AG04449 (cell line): ENCODE data around the gene TMED10.

Experiments
- CTCF ChIA-PET: fragments of 350-600 bp; formaldehyde crosslinking; extraction: SDS; loops from one replicate; lab custom pipeline; 2021; ENCODE audit warnings: antibody characterized with exemption; lab: Yijun Ruan, JAX
- POLR2A ChIA-PET: fragments of 400-600, 350-600 bp; formaldehyde crosslinking; extraction: SDS; loops from one replicate; lab custom pipeline; 2020; ENCODE audit warnings: antibody characterized with exemption, inconsistent platforms; lab: Yijun Ruan, JAX
- DNase-seq: peaks from one replicate; pipeline ENCODE4 v3.0.0-alpha.2; 2010; ENCODE audit warnings: low read depth, low spot score
- H3K4me3 ChIP-seq: 2 replicates; pipeline ENCODE4 v1.5.1; 2011; ENCODE audit warnings: low read depth, mild to moderate bottlenecking, control low read depth, low read length
- CTCF ChIP-seq: IDR thresholded peaks from one replicate; pipeline ENCODE4 v1.5.1; 2011; ENCODE audit warnings: mild to moderate bottlenecking, moderate library complexity, low read length, control low read depth, inconsistent platforms; ENCODE audit not compliant: insufficient read depth; ENCODE audit errors: missing control alignments

TMED10 gene

GRCh38 chr14:75176142-75176820 lies at the start of gene TMED10:
TMED10 (minus strand) TSS chr14:75176612; CDS start chr14:75176579, 33 bp downstream.
- ChIA-PET POLR2A (interaction anchor here (0.9 kb wide), 1 partner anchor 46 kb away, joined by 5 read pairs; no protein-coding TSS in a partner anchor), CTCF (interaction anchor here (0.5 to 1.0 kb wide), 4 partner anchors 87 to 409 kb away, joined by 3 read pairs; no protein-coding TSS in a partner anchor)
- H3K4me3 ChIP-seq, result peak within 1 kb of the TSS; percentile 96
- no peak for DNase-seq
- peak; percentile 3 for TF ChIP-seq CTCF

GRCh38 chr14:75224561-75224960 lies 48.1 kb upstream of the TMED10 start:
- no peak for TF ChIP-seq CTCF
- POLR2A ChIA-PET, result interaction anchor here (0.6 kb wide), 1 partner anchor 53 kb away, joined by 3 read pairs; no protein-coding TSS in a partner anchor
- no peak overlapping the region for H3K4me3 ChIP-seq
- CTCF ChIA-PET, result interaction anchor here (0.6 to 1.4 kb wide), 2 partner anchors 10 to 21 kb away, joined by 3 to 4 read pairs; no protein-coding TSS in a partner anchor
- no peak for DNase-seq

- POLR2A ChIA-PET, result no interaction called here
- CTCF ChIA-PET, result no interaction called here
- DNase-seq, result no peak
- no peak overlapping the region for H3K4me3 ChIP-seq
- no peak for TF ChIP-seq CTCF
Observed at GRCh38 chr14:75223664-75224154, 47.3 kb upstream of the TMED10 start.

- DNase-seq, result peak; percentile 79
- ChIA-PET CTCF (interaction anchor here (0.9 to 1.2 kb wide), 3 partner anchors 11 to 91 kb away, joined by 3 read pairs; no protein-coding TSS in a partner anchor), POLR2A (interaction anchor here (0.9 kb wide), 1 partner anchor 47 kb away, joined by 5 read pairs; no protein-coding TSS in a partner anchor)
- no peak overlapping the region for H3K4me3 ChIP-seq
- TF ChIP-seq CTCF, result no peak
Observed at GRCh38 chr14:75222208-75222701, 45.8 kb upstream of the TMED10 start.

GRCh38 chr14:75221797-75222196 lies 45.4 kb upstream of the TMED10 start:
- DNase-seq, result no peak
- TF ChIP-seq CTCF, result no peak
- CTCF ChIA-PET, result interaction anchor here (0.9 kb wide), 1 partner anchor 11 kb away, joined by 3 read pairs; no protein-coding TSS in a partner anchor
- H3K4me3 ChIP-seq, result no peak overlapping the region
- POLR2A ChIA-PET, result no interaction called here

- H3K4me3 ChIP-seq, result no peak overlapping the region
- CTCF ChIA-PET, result interaction anchor here (0.6 to 1.3 kb wide), 2 partner anchors 18 to 21 kb away, joined by 3 read pairs; no protein-coding TSS in a partner anchor
- TF ChIP-seq CTCF, result no peak
- DNase-seq, result no peak
- POLR2A ChIA-PET, result no interaction called here
Observed at GRCh38 chr14:75220156-75220555, 43.7 kb upstream of the TMED10 start.
